ENCODE data around the gene MLXIPL.
A peak's percentile ranks its signal among the peaks of the same experiment; 100 is the strongest.
"Not testable (repeated sequence)": the region's sequence is repeated elsewhere in the genome, so short reads cannot be mapped to it uniquely, and the experiment has no call there.

The MLXIPL gene

DNA sequence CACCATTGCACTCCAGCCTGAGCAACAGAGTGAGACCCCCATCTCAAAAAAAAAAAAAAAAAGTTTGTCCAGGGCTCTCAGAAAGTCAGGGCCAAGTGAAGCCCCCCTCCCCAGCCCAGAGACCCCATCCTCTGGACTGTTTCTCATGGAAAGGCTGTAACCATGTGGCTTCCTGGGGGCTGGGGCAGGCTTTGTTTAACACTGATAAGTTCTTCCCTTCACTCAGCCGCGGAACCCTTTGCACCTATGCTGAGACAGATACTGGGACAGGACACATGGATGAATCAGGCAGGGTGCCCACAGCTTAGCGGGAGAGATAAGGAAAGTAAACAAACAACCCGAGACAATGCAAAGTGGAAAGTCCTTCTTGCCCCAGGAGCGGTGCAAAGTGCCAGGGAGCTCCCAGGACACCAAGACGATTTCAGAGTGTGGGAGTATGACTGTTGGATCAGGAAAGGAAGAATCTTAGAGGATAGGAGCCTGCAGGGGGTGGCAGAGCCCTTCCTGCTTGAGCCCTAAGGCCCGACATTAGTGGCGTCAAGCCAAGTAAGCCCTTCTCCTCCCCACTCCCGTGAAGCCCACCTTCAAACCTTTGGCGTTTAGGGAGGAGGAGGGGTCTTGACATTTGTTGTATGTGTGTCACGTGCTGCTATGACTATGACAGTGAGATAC lies 11.6 kb downstream of the MLXIPL start:
- no peak for DNase-seq

DNA sequence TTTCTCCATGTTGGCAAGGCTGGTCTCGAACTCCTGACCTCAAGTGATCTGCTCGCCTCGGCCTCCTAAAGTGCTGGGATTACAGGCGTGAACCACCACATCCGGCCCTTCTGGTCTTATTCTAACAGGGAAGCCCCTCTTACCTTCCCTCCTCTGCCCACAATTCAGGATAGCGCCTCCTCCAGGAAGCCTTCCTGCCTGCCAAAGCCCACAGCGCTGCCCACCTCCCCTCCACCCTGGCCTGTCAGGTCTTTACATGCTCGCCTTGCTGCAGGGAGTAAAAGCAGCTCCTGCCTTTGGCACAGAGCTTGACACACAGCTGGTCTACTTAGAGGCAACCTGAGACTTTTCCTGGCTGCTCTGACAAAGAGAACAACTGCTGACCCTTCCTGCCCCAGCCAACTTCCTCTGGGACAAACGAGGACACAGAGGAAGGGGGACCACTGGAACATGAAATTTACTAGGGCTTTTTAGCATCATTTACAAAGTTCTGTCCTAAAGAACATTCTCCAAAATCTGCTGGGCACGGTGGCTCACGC lies 13.2 kb downstream of the MLXIPL start:
- DNase-seq, result no peak

DNA sequence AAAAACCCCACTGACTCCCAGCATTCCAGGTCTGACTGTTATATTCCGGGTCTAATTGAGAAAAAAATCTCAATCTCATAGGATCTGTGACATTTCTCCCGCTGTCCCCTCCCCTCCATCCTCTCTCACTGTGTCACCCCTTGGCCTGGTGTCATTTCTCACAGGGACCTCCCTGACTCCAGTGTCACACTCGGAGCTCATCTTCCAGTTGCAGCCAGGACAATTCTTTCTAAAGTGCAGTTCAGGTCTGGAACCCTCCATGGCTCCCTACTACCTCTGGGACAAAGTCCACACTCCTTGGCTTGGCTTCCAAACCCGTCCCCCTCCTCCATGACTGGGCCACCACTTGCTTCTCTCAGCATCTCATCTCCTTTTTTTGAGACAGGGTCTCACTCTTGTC lies 14.2 kb downstream of the MLXIPL start:
- DNase-seq, result no peak

DNA sequence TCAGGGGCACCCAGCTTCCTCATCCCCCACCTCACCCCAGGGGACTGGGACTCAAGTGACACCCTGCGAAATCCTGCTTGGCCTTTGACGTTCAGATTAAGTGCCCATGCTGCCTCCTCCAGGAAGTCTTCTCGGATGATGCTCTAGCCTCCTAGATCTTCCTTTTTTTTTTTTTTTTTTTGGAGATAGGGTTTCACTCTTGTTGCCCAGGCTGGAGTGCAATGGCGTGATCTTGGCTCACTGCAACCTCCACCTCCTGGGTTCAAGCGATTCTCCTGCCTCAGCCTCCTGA lies 16.7 kb downstream of the MLXIPL start:
- not testable (repeated sequence) for DNase-seq

DNA sequence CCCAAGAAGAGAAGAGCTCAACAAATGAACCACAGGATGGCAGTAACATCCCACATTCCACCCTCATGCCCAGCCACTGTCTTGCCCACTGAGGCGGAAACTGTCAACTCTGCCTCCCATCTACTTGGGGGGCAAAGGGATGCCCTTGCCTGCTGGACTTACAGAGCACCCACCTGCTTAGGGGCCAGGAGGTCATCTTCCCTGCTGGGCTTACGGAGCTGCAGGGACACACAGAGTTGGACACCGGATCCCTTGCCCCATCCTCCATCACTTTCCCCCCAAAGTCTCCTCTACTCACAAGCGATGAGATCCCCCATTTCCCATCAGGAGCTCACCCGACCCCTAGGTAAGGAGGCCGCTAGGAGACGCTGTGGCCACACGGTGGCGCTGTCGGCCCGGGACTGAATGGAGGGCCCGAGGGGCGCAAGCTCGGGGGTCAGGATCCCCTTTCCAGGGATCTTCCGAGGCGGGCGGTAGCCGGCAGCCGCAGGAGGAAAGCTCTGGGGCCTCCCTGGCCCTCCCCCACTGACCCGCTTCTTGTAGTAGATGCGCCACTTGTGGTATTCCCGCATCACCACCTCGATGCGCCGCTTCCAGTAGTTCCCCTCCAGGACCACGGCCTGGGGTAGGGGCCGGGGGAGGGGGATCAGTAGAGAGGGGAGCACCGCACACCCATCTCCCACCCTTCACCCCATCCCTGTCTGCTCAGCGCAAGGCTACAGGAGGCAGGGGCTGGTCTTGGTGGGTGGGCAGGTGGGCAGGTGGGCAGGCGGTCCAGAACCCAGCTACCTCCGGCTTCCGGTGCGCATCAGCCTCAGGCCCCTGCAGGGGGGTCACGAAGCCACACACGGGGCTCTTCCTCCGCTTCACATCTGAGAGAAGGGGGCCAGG lies 17.3 kb downstream of the MLXIPL start:
- DNase-seq, result peak; percentile 62 to 69

DNA sequence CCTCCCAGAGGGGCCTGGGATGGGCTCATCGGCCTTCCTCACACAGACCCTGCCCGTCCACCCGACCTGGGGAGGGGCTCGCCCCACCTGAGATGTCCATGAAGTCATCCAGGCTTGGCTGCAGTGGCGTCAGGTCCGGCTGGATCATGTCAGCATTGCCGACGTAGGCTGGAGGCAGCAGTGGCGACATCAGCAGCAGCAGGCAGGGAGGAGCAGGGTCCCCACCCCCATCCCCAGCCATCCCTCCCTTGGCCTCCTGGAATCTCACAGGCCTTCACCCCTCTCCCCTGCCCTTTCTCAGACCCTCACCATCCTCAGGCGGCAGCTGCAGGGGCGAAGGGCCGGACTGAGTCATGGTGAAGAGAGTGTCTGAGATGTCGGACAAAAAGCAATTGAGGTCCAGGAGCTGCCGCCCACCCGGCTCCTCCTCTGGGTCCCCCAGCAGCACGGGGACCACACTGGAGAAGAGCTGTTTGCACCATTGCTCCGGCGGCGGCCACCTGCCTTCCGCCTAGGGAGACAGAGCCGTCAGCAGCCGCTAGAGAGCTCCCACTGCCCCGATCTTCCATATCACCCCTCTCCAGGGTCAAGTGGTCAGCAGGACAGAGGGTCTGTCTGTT lies 18.6 kb downstream of the MLXIPL start:
- no peak for DNase-seq

DNA sequence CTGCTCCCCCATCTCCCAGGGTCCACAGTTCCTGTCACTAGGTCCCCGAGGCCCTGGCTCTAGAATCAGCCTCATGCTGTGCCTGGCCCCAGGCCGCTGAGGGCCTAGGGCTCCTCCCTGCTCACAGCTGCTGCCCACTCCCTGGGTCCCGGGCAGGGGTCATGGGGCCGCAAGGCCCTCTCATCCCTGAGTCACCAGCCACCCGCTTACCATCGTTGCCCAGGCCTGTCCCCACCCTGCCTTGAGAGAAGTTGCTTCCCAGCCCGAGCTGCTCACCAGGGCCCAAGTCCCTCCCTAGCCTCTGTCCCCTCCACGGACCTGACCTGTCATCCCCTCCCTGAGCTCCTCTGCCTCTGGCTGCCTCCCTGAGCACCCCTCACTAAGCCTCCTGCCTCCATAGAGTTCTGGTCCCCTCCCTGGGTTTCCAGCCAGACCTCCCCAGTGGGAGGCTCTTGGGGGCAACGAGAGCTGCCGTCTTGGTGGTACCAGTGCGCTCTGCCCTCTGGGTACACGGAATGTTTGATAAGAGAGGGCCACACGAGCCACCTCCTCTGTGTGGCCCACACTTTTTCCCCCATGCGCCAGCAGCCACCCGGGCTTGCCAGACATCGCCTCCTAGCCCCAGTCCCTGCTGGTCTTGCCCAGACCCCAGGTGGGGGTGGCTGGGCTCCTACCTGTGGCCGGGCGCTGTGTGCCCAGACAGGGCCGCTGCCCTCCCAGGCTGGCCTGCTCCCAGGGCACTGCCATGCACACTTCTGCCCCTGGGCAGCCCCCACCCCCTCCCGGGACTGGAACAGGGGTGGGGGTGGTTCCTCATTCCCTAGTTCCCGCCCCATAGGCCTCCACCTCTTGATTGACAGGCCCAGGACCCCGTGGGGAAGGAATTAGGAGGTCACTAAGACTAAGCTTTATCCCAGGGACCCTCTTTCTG lies 21.3 kb downstream of the MLXIPL start:
- DNase-seq, result no peak

DNA sequence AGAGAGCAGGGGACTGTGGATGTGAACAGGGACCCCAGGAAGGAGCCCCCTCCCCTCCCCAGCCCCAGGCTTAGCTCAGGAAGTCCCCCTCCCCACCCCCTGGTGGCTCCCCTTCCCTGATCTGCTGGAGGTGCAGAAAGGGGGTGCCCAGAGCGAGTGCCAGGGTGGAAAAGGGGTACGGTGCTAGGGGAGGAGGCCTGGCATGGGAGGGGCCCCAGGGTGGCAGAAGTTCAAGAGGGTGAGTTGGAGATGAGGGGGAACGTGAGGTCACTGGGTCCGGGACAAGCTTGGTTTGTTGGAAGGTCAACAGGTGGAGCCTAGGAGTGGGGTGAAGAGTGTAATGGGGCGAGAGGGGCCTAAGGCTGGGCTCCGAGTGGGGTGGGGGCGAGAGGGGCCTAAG lies 24.4 kb downstream of the MLXIPL start:
- no peak for DNase-seq

DNA sequence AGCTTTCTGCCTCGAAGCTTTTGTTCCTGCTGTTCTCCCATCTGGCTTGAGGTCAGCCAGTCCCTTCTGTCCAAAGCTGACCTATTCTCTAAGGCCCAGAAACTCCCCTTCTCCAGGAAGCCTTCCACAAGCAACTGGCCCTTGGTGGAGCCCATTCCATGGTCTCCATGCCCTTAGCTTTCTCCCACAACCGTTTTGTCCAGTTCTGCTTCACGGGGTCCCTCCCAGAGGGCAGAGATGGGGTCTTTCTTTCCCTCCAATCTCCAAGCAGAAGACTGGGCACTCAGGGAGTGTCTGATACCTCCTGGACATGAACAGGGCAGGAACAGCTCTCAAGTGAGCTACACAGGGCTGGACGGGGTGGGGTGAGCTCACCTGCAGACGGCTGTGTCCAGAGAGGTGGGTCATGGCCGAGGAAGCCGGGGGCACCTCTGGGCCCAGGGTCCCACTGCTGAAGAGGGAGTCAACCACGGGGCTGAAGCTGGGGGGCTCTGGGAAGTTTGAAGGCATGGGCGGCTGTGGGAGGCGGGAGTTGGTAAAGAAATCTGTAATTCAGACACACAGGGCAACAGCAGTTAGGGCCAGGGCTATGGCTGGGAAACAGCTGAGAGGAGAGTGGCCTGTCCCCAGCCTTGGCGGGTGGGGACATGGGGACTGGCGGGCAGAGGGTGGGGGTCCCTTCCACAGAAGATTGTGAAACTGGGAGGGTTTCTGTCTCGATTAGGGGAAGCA lies 25.0 kb downstream of the MLXIPL start:
- DNase-seq, result no peak

DNA sequence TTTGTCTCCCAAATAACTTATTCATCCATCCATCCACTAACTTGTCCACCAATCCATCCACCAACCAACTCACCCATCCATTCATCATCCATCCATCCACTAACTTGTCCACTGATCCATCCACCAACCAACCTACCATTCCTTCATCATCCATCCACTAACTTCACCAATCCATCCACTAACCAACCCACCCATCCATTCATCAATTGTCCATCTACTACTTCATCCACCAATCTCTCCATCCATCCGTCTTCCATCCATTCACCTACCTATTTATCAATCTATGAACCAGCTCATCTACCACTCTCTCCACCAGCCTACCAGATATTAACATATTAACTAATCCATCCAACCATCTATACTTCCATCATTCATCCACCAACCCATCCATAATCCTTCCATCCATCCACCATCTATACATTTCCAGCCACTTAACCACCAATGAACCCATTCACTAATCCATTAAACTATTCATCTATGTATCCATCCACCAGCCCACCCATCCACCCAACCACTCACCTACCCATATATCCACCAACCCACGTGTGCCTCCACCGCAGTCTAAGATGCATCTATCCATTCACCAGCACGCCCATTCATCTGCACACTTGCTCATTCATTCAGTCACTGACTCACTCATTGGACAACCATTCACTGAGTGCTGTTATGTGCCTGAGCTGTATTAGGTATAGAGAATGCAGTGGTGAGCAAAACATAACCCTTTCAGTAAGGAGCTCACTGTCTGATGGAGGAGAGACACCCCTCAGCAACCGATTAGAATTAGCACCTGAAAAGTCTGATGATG lies 26.1 kb downstream of the MLXIPL start:
- no peak for DNase-seq

DNA sequence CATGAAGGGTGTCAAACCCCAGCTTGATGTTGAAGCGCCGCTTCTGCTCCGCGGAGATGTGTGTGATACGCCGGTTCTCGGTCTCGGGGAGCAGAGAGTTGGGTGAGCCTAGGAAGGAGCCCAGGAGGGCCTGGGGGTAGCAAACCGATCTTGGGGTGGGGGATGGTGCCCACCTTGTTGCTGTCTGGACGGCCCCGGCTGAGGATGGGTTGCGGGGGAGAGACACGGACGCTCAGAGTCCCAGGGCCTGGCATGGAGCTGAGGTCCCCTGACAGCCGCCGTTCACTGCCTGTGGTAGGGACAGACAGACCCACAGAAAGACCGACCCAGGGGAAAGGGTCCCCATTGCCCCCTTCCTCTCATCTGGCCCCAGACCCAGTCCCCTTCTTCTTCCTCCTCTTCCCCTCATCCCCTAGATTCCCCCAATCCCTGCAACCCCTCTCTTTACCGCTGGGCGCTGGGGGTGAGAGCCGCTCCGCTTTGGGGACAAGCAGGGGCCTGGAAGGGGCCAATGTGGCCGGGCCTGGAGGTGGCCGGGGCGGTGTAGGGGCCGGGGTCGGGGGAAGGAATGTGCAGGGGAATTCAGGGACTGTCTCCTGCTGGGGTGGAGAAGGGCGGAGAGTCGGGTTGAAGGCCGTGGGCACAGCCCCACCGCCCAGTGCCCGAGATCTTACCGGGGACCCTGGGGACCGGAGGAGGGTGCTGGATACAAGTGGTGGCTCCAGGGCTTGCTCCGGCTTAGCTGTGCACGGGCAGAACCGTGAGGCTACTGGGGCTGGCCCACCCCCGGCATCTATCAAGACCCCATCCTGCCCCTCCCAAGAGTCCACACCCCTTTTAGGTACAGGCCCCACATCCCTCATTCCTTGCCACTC lies 27.9 kb downstream of the MLXIPL start:
- no peak for DNase-seq

DNA sequence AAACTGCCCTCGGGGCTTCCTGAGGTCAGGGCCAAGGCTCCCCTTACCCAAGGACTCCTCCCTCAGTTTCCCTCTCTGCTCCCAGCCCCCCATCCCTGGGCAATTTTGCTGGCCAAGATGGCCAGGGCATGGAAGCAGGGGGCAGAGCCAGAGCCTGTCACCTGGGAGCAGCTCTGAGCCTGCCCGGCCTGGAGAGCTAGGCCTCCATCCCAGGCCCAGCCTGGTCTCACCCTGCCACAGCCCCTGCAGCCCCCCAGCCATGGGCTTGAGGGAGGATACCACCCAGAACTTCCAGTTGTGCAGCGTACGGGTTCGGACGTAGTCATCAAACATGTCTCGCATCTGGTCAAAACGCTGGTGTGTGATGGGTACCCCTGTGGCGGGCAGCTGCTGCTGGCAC lies 29.0 kb downstream of the MLXIPL start:
- no peak for DNase-seq

DNA sequence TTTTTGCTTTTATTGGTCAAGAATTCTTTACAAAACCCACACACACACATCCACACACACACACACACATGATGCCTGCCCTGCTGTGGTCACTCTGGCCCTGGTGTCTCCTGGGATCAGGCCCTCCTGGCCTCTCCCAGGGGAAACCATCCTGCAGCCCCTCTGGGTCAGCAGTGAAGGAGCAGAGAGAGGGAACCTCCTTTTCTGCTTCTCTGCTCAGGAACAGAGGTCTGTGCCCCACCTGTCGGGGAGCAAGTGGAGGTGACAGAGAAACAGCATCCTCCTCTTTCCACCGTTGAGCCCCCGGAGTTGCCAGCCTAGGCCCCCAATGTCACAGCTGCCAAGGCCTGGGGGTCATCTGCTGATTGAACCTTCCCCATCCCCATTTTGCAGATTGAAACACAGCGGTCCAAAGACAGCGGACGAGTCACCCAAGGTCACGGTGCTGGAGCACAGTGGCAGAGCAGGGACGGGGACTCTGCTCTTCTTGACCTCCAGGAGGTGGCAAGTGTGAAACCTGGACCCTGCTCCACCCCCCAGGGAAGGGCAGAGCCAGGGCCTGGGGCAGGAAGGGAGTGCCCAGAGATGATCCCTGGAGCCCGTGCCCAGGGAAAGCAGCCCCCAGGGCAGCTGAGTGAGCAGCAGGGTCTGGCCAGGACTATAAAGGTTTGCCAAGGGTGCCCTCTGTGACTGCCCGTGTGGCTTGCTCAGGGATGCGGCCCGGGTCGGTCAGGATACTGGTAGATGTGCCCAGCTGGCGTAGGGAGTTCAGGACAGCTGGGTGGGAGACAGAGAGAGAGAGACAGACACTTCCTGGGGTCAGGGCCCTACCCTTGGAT lies 30.9 kb downstream of the MLXIPL start:
- no peak for DNase-seq

DNA sequence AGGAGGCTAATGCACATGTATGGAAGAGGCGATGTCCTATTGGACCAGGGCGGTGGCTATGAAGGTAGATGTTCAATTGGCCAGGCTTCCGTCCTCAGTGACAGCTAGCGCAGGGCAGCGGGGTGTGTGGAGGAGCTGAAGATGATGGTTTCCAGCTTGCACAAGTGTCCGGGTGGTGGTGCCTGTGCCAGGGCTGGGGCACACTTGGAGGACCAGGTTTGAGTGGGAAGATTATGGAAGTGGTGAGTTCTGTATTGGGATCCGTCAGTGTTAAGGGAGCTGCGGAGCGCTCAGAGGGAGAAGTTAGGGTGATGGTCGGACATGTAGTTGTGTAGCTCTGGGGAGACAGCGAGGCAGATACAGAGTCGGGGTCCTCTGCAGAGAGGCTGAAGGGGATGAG lies 37.4 kb downstream of the MLXIPL start:
- DNase-seq, result no peak

DNA sequence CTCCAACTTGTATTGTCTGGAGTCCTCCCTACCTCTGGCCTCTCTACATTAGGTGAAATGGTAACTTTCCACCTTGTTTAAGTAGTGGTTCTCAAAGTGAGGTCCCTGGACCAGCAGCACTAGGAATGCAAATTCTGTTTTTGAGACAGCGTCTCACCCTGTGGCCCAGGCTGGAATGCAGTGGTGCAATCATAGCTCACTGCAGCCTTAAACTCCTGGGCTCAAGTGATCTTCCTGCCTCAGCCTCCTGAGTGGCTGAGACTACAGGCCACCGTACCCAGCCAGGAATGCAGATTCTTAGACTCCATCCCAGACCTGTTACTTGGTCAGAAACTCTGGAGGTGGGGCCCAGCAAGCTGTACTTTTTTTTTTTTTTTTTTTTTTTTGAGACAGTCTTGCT lies 39.1 kb downstream of the MLXIPL start:
- DNase-seq, result no peak

DNA sequence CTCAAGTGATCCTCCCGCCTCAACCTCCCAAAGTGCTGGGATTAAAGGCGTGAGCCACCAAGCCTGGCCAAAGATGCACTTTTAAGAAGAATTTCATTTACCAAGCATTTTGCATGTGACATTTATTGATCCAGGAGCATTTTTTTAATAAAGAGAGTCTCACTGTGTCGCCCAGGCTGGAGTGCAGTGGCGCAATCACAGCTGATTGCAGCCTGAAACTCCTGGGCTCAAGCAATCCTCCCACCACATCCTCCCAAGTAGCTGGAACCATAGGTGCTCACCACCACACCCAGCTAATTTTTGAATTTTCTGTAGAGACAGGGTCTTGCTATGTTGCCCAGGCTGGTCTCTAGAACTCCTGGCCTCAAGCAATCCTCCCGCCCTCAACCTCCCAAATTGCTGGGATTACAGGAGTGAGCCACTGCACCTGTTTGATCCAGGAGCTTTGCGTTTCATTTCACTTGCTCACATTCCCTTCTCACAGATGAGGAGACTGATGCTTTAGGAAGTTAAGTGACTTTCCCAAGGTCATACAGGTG lies 41.6 kb downstream of the MLXIPL start:
- DNase-seq, result no peak

DNA sequence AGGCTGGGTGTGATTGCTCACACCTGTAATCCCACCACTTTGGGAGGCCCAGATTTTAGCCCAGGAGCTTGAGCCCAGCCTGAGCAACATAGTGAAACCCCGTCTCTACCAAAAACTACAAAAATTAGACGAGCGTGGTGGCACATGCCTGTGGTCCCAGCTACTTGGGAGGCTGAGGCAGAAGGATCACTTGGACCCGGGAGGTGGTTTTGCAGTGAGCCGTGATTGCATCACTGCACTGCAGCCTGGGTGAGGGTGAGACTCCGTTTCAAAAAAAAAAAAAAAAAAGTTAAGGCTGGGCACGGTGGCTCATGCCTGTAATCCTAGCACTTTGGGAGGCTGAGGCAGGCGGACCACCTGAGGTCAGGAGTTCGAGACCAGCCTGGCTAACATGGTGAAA lies 43.3 kb downstream of the MLXIPL start:
- DNase-seq, result not testable (repeated sequence)

DNA sequence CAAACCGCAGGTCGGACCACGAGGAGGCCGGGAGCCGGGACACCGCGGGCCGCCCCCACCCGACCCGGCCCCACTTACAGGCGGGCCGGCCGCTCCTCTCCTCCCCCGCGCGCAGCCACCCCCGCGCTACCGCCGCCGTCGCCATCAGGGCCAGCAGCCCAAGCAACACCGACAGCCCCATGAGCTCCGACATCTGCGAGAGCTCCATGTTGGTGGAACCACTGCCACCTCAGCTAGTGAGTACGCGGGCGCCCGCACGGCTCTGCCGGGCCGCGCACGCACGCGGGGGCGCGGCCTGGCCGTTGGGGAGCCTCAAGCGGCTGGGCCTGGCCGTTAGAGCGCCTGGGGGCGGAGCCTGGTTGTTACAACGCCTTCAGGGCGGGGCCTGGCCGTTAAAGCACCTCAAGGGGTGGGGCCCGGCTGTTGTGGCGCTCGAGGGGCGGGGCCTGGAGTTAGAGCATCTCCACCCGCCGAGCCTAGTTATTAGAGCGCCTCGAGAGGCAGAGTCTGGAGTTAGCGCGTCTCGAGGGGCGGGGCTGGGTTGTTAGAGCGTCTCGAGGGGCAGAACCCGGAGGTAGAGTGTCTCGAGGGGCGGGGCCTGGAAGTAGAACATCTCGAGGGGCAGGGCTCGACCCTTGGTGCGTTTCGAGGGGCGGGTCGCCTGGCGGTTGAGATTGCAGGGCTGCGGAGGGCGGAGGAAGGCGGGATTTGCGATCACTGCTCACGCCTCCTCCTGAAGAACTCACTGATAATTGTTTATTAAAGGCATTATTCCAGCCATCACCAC lies 45.8 kb downstream of the MLXIPL start, which contains the start of gene TBL2:
Gene TBL2, minus strand, starts transcription at position 238 of the 787 bp plus-strand sequence. Its CDS starts 30 bp downstream, at position 208.
- peak; percentile 98 to 99 for DNase-seq

All from activated CD4-positive, alpha-beta T cell treated with anti-CD3 and anti-CD28 coated beads for 4 hours (primary cell).